HG03469 (cell line): ENCODE measurements around the gene LRIG3.
"Not testable (repeated sequence)": the region's sequence is repeated elsewhere in the genome, so short reads cannot be mapped to it uniquely, and the experiment has no call there.

ENCODE experiments used
- ATAC-seq: cut with Tn5 transposase; IDR thresholded peaks from one replicate; pipeline ENCODE4 v1.9.1; 2021; ENCODE audit warnings: mild to moderate bottlenecking, moderate library complexity, moderate number of reproducible peaks; ENCODE audit not compliant: unreplicated experiment

Gene LRIG3

DNA sequence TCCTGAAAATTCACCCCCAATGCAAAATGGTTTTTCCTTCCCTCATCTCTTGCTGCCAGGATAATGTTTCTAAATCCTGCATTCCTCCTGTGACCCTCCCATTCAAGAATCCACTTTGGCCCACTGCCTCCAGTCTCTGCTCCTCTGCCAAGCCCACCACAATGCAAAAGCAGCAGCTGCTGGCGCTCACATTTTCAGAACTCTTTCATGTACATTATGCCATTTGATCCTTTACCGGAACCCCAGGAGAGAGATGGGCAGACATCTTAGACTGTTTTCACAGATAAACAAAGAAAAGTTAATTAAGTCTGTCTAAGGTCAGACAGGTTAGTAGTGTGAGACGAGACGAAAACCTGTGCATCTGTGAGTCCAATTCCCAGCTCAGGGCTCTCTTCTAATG, 12.9 kb downstream of the LRIG3 start:
- no peak for ATAC-seq

DNA sequence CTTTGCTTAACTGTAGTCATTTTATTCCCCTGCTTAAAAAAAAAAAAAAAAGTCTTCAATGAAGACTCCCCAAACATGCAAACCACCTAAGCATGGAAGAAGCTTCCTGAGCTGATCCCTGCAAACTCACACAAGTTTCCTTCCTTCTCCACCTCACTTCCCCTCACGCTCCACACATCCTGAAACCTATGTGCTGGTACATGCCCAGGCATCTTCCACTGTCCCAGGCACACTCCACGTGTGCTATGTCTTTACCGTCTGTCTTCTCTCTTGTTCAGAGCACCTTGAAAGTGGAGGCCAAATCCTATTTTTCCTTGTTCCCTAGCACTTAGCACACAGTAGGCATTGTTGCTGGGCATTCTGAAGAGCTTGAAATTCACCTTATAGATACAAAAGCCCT, 13.4 kb downstream of the LRIG3 start:
- no peak for ATAC-seq

- ATAC-seq: no peak
Observed at GRCh38 chr12:58905422-58905821, 14.9 kb downstream of the LRIG3 start.

- ATAC-seq: not testable (repeated sequence)
Observed at GRCh38 chr12:58902726-58903125, 17.6 kb downstream of the LRIG3 start.

GRCh38 chr12:58901664-58902063, 18.6 kb downstream of the LRIG3 start:
- no peak for ATAC-seq

GRCh38 chr12:58897969-58898368, 22.3 kb downstream of the LRIG3 start:
- no peak for ATAC-seq

DNA sequence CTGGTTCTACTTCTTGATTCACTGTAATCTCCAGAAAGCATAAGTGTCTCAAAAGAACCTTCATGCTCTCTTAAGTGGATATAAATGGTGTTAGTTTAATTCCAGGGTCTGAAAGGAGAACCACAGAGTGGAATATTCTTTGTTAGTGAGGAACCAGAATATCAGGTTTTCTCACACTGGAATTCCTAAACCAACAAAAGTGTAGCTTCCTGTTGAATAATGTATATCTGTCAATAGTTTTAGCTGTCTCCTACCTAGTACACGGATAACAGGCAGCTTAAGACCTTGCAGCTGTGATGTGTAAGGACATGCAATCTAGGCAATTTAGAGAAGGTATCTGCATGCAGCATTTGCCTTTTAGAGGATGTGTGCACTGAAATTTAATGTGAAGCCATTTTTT, 24.0 kb downstream of the LRIG3 start:
- no peak for ATAC-seq

- ATAC-seq: no peak
Observed at GRCh38 chr12:58895053-58895452, 25.3 kb downstream of the LRIG3 start.

GRCh38 chr12:58894040-58894439, 26.3 kb downstream of the LRIG3 start:
- no peak for ATAC-seq

GRCh38 chr12:58893495-58893894, 26.8 kb downstream of the LRIG3 start:
- no peak for ATAC-seq

GRCh38 chr12:58889557-58889956, 30.7 kb downstream of the LRIG3 start:
- ATAC-seq: no peak

DNA sequence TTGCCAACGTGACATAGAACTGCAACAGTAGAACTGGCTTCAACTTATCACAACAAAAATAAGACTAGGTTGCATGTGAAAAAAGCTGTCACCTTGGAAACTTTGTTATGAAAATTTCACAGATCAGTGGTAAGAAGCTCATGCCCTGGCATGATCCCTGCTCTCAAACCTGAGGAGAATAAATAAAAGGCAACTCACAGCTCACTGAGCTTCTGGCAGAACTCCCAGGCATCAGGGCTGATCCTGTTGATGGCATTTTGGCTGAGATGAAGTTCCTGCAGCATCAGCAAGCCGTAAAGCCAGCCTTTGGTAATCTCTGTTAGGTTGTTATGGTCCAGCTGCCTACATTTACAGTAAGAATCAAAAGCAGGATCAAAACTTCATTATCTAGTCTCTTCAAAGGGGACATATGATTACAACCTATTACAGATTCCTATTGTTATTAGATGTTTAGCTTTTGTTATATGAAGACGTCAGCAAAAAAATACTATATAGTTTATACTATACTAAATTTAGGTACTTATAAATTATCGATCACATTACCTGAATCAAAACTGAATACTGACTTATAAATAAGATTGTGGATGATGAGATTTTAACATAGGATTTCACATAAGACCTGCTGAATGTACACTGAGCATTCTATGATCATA, 32.0 kb downstream of the LRIG3 start:
- ATAC-seq: no peak

DNA sequence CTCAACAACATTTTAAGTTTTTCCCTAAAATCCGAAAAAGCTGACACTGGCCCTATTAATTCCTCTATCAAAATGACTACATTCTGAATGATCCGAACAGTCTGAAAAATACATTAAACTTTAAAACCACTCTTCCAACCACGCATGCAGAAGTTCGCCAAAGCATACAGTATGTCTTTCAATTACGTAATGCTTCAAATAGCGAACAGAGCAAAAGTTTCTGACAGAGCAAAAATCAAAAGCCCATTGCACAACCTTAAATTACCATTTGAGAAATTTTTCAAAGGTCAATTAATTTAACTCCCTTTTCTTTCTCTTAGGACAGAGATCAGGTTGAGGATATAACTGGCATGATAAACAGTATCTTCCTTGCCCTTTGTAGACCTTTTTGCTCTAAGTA, 33.2 kb downstream of the LRIG3 start:
- no peak for ATAC-seq

GRCh38 chr12:58886474-58886873, 33.8 kb downstream of the LRIG3 start:
- no peak for ATAC-seq

- ATAC-seq: no peak
Observed at GRCh38 chr12:58884916-58885315, 35.4 kb downstream of the LRIG3 start.

DNA sequence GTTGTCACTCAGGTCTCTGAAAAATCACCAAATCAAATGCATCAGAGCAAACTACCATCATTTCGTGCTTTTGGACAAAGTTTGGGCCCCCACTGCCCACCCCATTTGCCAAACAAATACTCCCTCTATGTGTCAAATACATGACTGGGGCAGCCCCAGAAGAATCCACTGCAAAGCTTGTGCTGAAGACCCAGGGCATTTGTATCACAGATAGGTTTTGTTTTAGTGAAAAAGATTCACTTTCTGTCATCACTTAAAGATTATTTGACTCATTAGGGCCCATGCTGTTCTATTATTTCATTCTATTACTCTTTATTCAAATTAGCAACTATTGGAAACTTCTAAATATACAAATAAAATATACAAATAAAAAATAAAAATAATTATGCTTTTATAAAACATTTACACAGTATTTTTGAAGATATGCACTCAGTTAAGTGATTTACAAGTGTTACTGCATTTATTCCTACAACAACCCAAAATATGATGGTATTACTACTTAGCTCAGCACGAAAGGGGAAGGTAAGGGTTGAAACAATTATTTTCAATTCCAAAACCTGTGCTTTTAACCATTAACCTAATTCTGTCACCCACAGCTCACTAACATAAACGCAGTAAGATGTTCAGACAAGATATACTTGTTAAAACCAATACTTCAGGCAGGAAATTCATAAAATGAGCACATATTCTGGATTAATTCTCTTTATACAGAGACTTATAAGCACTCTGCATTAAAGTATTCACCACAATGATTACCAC, 36.5 kb downstream of the LRIG3 start:
- no peak for ATAC-seq

DNA sequence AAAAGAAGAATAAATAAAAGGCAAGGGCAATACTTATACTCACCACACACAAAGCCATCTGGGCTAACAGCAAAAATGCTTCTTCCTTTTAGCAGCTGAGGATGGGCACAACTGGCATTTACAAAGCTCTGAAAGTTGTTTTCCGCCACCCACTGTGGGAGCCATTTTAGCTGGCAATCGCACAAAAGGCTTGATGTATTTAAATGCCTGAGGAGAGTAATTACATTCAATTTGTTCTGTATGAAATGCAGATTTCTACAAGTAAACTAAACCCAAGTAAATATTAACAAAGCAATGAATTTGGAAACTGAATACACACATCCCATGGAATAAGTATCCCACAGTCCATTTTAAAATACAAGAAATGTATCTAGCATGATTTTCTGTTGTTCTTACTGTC, 37.5 kb downstream of the LRIG3 start:
- no peak for ATAC-seq

DNA sequence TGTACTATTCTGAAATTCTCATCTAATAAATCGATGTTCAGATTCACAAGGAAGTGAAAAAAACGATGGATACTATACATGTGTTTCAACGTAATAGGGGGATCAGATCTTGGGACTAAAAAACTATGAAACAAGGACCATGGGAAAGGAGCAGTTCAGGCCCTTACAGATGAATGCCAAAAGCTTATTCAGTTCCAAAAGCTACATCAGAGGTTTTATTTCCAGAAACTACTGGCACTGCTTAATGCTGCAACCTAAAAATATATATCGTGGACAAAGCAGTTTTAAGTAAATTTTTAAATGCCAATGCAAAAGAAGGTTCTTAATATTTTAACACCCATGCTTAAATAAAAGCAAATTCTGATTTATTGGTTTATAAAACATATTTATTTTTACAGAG, 38.5 kb downstream of the LRIG3 start:
- no peak for ATAC-seq

DNA sequence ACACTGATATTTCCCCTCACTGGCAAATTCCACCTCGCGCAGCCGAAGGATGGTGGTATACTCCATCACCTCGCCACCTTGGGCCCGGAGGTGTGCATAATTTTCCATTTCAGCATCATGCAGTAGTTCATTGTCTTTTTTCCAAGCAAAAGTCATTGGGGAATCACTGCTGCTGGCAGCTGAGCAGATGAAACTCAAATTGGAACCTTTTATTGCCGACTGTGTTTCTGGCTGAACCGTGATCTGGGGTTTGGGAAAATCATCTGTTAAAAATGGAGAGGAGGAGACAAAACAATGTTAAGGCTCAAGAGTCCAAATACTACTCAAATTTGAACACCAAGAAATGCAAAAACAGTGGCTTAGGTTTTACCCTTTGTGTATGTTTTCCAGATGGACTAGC, 39.7 kb downstream of the LRIG3 start:
- ATAC-seq: no peak

DNA sequence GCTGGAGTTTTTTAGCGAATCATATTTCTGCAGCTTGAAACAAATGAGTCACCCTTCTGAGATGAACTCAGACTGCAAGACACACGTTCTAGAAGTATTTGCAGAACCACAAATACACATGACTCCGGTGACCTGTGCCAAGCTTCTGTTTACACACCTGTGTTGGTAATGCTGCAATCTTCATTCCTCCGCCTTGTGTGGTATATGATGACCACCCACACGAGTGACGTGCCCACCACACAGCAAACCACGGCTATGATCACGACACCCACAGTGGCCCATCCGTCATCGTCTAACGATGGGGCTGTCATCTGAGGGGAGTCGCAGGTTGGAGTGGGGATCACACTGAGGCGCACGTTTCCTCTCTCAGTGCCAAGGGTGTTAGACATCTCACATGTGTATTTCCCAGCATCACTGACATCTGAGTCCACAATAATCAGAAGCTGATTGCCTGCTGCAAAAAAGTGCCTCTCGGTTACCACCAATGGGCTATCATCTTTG, 43.0 kb downstream of the LRIG3 start:
- ATAC-seq: no peak

GRCh38 chr12:58873496-58873895, 46.8 kb downstream of the LRIG3 start:
- ATAC-seq: no peak

DNA sequence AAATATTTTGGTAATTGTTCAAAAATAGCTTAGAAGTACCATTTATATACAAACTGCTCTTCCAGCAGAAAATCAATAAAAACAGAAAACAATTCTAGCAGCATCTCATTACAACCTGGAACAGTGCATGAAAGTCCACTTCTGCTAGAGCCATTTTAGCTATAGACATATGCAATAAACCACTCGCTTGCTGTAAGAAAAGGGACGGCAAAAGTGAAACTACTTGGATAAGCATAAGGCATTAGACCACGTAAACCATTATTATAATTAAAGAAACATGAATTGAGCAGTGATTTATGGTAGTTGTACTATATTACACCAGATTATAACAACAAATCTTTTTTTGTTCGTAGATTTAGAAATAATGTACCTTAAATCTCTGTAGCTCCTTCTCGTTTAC, 48.7 kb downstream of the LRIG3 start:
- no peak for ATAC-seq
